HepG2 (cell line): ENCODE data around the gene LYSMD1. TPM values are rescaled to one million over a fixed set of nuclear protein-coding genes. Genes with fewer than 3 reads are reported as not detected.

Experiments used
- ATAC-seq: fragments of 200-7000 bp; cut with Tn5 transposase; 3 replicates; pipeline ENCODE4 v1.9.1; 2020; ENCODE audit warnings: mild to moderate bottlenecking, moderate library complexity
- BruUV-seq: library from RNA; stranded (reverse); fragments of 400-500 nt; replicated peaks from 2 replicates; lab custom pipeline; 2021; lab: Mats Ljungman, UMichigan
- CTCF ChIA-PET: fragments of 300-600 bp; formaldehyde crosslinking; extraction: SDS; loops from one replicate; lab custom pipeline; 2021; ENCODE audit warnings: low total read pairs, inconsistent platforms, low intra/inter-chr PET ratio; lab: Yijun Ruan, JAX
- POLR2A ChIA-PET: fragments of 350-600 bp; sonication (Branson Sonifier 250); formaldehyde crosslinking; loops from one replicate; lab custom pipeline; 2020; ENCODE audit warnings: antibody characterized with exemption, inconsistent platforms; lab: Yijun Ruan, JAX
- DNase-seq: peaks from one replicate; pipeline ENCODE4 v3.0.0-alpha.2; 2015; ENCODE audit warnings: low spot score
- FAIRE-seq: peaks from 3 replicates; lab custom pipeline; 2011; peaks lifted over from hg19 to GRCh38; lab: Jason Lieb, UNC
- H2AFZ ChIP-seq: one replicate; pipeline ENCODE4 v1.6.1; 2011; ENCODE audit warnings: low read length, inconsistent platforms
- H3K27ac ChIP-seq: fragments of 300-600 bp; 3 replicates; pipeline ENCODE4 v1.8.0; 2011; ENCODE audit warnings: mixed run types, mild to moderate bottlenecking, mixed read lengths, low read length, inconsistent platforms; ENCODE audit not compliant: insufficient read depth; ENCODE audit errors: extremely low read length
- H3K27me3 ChIP-seq, 2 experiments: fragments of 200-600 bp in 1 of 2; 2 replicates in 1 of 2; 3 replicates in 1 of 2; pipeline versions ENCODE4 v1.6.0 to v1.8.0; 2011; ENCODE audit warnings: low read length in 2 of 2, mild to moderate bottlenecking in 2 of 2, moderate library complexity in 2 of 2, inconsistent platforms in 1 of 2; ENCODE audit not compliant: insufficient read depth in 2 of 2, control insufficient read depth in 1 of 2
- H3K36me3 ChIP-seq, 2 experiments: fragments of 200-600 bp in 1 of 2; replicated peaks in 1 of 2; 2 replicates in 1 of 2; 3 replicates in 1 of 2; pipeline versions ENCODE4 v1.5.1 to v1.8.0; 2011; ENCODE audit warnings: low read length in 2 of 2, inconsistent platforms in 1 of 2; ENCODE audit not compliant: insufficient read depth in 2 of 2, control insufficient read depth in 1 of 2
- H3K4me1 ChIP-seq: 2 replicates; pipeline ENCODE4 v1.5.1; 2012; ENCODE audit warnings: low read length, inconsistent platforms; ENCODE audit not compliant: insufficient read depth
- H3K4me2 ChIP-seq: 2 replicates; pipeline ENCODE4 v1.6.0; 2011; ENCODE audit warnings: low read depth, low read length, inconsistent platforms
- H3K4me3 ChIP-seq, 3 experiments: fragments of 200-600 bp in 1 of 3; sonication (generic), shearing (Covaris generic) in 1 of 3; replicated peaks in 1 of 3; 2 replicates each; pipeline ENCODE4 v1.5.1; 2011 to 2016; ENCODE audit warnings: low read length in 3 of 3, inconsistent platforms in 2 of 3, low read depth in 2 of 3, mild to moderate bottlenecking in 2 of 3, control low read depth in 1 of 3, mixed read lengths in 1 of 3; ENCODE audit not compliant: insufficient read depth in 1 of 3
- H3K79me2 ChIP-seq: one replicate; pipeline ENCODE4 v1.6.1; 2011; ENCODE audit warnings: low read length, inconsistent platforms; ENCODE audit not compliant: insufficient read depth
- H3K9ac ChIP-seq: 2 replicates; pipeline ENCODE4 v1.6.0; 2011; ENCODE audit warnings: mild to moderate bottlenecking, low read depth, low read length, inconsistent platforms; ENCODE audit not compliant: insufficient read depth
- H3K9me3 ChIP-seq: 2 replicates; pipeline ENCODE4 v1.5.1; 2012; ENCODE audit warnings: mild to moderate bottlenecking, low read length
- H4K20me1 ChIP-seq: 2 replicates; pipeline ENCODE4 v1.6.0; 2011; ENCODE audit warnings: inconsistent platforms, mild to moderate bottlenecking, low read length, moderate library complexity; ENCODE audit not compliant: insufficient read depth
- ATF7 ChIP-seq, 2 experiments: fragments of 450-650 bp in 1 of 2; sonication (generic) in 1 of 2; formaldehyde crosslinking in 1 of 2; IDR thresholded peaks; 2 replicates each; pipeline versions ENCODE4 v1.4.0 to v1.6.1; 2016 to 2020; ENCODE audit warnings: antibody characterized with exemption in 1 of 2, mild to moderate bottlenecking in 1 of 2, missing genetic modification reagents in 1 of 2
- DZIP1 ChIP-seq: sonication (generic); formaldehyde crosslinking; IDR thresholded peaks from 2 replicates; pipeline ENCODE4 v1.5.0; 2020; ENCODE audit warnings: mild to moderate bottlenecking, missing genetic modification reagents
- HNRNPL ChIP-seq: fragments of 200-400 bp; formaldehyde crosslinking; IDR thresholded peaks from 2 replicates; pipeline ENCODE4 v1.6.1; 2017; ENCODE audit warnings: mild to moderate bottlenecking, low read depth, low read length
- SIX1 ChIP-seq: sonication (generic); formaldehyde crosslinking; IDR thresholded peaks from 2 replicates; pipeline ENCODE4 v1.4.0; 2020; ENCODE audit warnings: missing genetic modification reagents, borderline replicate concordance
- SMARCC2 ChIP-seq: fragments of 450-650 bp; IDR thresholded peaks from 2 replicates; pipeline ENCODE4 v1.6.1; 2017; ENCODE audit warnings: antibody characterized with exemption, mild to moderate bottlenecking
- TRAFD1 ChIP-seq: sonication (generic); formaldehyde crosslinking; IDR thresholded peaks from 2 replicates; pipeline ENCODE4 v1.5.1; 2020; ENCODE audit warnings: missing genetic modification reagents, mild to moderate bottlenecking, borderline replicate concordance
- ZBTB10 ChIP-seq: sonication (generic); formaldehyde crosslinking; IDR thresholded peaks from 2 replicates; pipeline ENCODE4 v1.4.0; 2020; ENCODE audit warnings: missing genetic modification reagents, borderline replicate concordance
- ZKSCAN8 ChIP-seq: IDR thresholded peaks from 2 replicates; pipeline ENCODE4 v1.6.1; 2016; ENCODE audit warnings: borderline replicate concordance, missing genetic modification reagents, missing compliant biosample characterization
- ZNF33B ChIP-seq: sonication (generic); formaldehyde crosslinking; IDR thresholded peaks from 2 replicates; pipeline ENCODE4 v1.5.1; 2020; ENCODE audit warnings: mild to moderate bottlenecking, missing genetic modification reagents
- ZNF484 ChIP-seq: sonication (generic); formaldehyde crosslinking; IDR thresholded peaks from 2 replicates; pipeline ENCODE4 v1.5.1; 2020; ENCODE audit warnings: mild to moderate bottlenecking, low read depth, missing genetic modification reagents, borderline replicate concordance
- ZNF546 ChIP-seq: sonication (generic); formaldehyde crosslinking; conservative IDR thresholded peaks from 2 replicates; pipeline ENCODE4 v1.8.1; 2023; ENCODE audit warnings: mild to moderate bottlenecking, missing genetic modification reagents
- ZNF709 ChIP-seq: sonication (generic); formaldehyde crosslinking; IDR thresholded peaks from 2 replicates; pipeline ENCODE4 v1.5.0; 2020; ENCODE audit warnings: mild to moderate bottlenecking, missing genetic modification reagents
- ZNF839 ChIP-seq: sonication (generic); formaldehyde crosslinking; IDR thresholded peaks from 2 replicates; pipeline ENCODE4 v1.4.0; 2020; ENCODE audit warnings: missing genetic modification reagents, mild to moderate bottlenecking, borderline replicate concordance
- WGBS: methylation state at CpG from one replicate; pipeline ENCODE4 v1.1.6; 2017; ENCODE audit warnings: low lambda C conversion rate; 5-methylcytosine and 5-hydroxymethylcytosine counted together
- in situ Hi-C: cut with HindIII; loops from 2 replicates; pipeline ENCODE4 v1.10.0; 2017; ENCODE audit warnings: low pct_unique_long_range_greater_than_20kb; ENCODE audit not compliant: extremely low pct_ligation_motif_present
- intact Hi-C: fragments of 100-400 bp; cut with micrococcal nuclease; formaldehyde crosslinking; loops from one replicate; pipeline ENCODE4 v1.10.0; 2022; ENCODE audit not compliant: unreplicated experiment
- polyA plus RNA-seq, 8 experiments: library from polyadenylated mRNA; depleted of rRNA in 3 of 8; stranded (reverse) in 7 of 8; unstranded in 1 of 8; fragments of >200 nt; fragmentation: Illumina TruSeq in 4 of 8; extraction: Trizol in 4 of 8; gene quantifications; 2 replicates each; pipeline versions ENCODE4 v1.2.1 to v1.2.3, GENCODE V29; 2011 to 2016; ENCODE audit warnings: low read depth in 4 of 8, missing spikeins in 1 of 8, mixed read lengths in 1 of 8; ENCODE audit not compliant: insufficient read depth in 1 of 8
- total RNA-seq, 5 experiments: library from RNA; depleted of rRNA; stranded (reverse); fragments of >200 nt; fragmentation: Illumina TruSeq; extraction: Trizol; gene quantifications; 2 replicates each; pipeline ENCODE4 v1.2.3, GENCODE V29; 2016; ENCODE audit warnings: low read depth in 1 of 5
- TF ChIP-seq, protein P1 (sequence below): sonication (generic); formaldehyde crosslinking; IDR thresholded peaks from 2 replicates; pipeline ENCODE4 v1.9.0; 2022; ENCODE audit warnings: missing genetic modification reagents, mild to moderate bottlenecking, borderline replicate concordance

LYSMD1 gene
- total and polyA plus RNA-seq, 2 of the 13 experiments (the other 11 are each of a cell fraction or from before 2014, with no cell fraction given) = 3.8 to 4.8 TPM

DNA sequence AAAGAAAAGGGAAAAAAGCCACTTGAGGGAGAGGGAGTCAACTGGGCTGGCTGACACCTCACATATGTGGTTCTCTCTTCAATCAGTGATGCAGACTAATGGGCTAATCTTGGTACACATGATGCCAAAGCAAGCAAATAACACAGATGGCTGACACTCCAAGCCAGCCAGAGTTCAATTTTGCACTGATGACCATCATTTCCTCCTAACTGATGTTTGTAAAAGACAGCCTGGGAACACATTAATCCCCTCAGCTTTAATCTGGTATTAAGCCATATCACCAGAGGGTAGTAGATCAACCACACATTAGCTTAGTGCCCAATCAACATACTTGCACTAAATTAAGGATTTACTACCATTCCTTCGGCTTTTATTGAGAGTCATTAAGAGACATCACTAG lies 21.5 kb upstream of the LYSMD1 start (continued):
- no peak for TF ChIP-seq ZNF484

DNA sequence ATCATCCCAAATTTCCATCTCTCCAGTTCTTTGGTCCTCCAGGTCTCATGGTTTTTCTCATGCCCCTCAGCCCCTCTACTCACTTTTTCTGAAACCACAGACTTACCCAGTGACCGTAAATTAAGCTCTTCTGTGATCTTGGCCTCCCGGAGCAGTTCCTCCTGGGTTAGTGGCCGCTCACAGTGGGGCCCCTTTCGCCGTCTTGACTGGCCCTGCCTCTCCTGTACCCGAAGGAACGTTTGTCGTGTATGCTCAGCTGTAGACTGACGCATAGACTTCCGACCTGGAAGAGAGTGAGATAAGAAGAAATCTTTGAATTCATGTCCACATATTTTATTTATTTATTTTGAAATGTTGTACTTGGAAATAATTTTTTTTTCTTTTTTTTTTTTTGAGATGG lies 18.5 kb upstream of the LYSMD1 start:
- no peaks in the 10 kb centered on the region for H4K20me1 ChIP-seq
- H3K4me3 ChIP-seq = no peak overlapping the region
- WGBS = 96% methylated on average over 10 of the region's 10 CpGs
- no peak for FAIRE-seq
- no TSS peak for BruUV-seq
- no peaks in the 10 kb centered on the region for H3K9me3 ChIP-seq
- H3K27ac ChIP-seq = no peak overlapping the region
- ATAC-seq = no peak
- ChIA-PET CTCF (no interaction called here), POLR2A (no interaction called here)
- H3K27me3 ChIP-seq = no peaks in the 10 kb centered on the region
- H3K79me2 ChIP-seq = peaks cover 10% of the 10 kb centered on the region
- no peak overlapping the region for H3K9ac ChIP-seq
- H3K36me3 ChIP-seq = peaks cover 11 to 43% of the 10 kb centered on the region in 2 experiments
- DNase-seq = no peak
- peaks cover 12% of the 10 kb centered on the region for H3K4me1 ChIP-seq
- intact Hi-C loops = no loop called here
- in situ Hi-C loops = no loop called here
- no peak overlapping the region for H2AFZ ChIP-seq
- no peak overlapping the region for H3K4me2 ChIP-seq
- TF ChIP-seq ZNF839 (CRISPR knock-in tag) = no peak
- no peak for TF ChIP-seq ZKSCAN8 (CRISPR knock-in tag)
- no peak for TF ChIP-seq ZNF33B (CRISPR knock-in tag)
- TF ChIP-seq, protein P1, sequence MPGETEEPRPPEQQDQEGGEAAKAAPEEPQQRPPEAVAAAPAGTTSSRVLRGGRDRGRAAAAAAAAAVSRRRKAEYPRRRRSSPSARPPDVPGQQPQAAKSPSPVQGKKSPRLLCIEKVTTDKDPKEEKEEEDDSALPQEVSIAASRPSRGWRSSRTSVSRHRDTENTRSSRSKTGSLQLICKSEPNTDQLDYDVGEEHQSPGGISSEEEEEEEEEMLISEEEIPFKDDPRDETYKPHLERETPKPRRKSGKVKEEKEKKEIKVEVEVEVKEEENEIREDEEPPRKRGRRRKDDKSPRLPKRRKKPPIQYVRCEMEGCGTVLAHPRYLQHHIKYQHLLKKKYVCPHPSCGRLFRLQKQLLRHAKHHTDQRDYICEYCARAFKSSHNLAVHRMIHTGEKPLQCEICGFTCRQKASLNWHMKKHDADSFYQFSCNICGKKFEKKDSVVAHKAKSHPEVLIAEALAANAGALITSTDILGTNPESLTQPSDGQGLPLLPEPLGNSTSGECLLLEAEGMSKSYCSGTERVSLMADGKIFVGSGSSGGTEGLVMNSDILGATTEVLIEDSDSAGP (CRISPR knock-in tag) = no peak
- no peak for TF ChIP-seq ATF7 (IDR thresholded peaks at IDR 0.05)
- TF ChIP-seq ATF7 (CRISPR knock-in tag; IDR thresholded peaks at IDR 0.05) = no peak
- TF ChIP-seq TRAFD1 = no peak
- no peak for TF ChIP-seq ZBTB10
- no peak for TF ChIP-seq SMARCC2
- no peak for TF ChIP-seq SIX1 (CRISPR knock-in tag)
- TF ChIP-seq HNRNPL = no peak
- TF ChIP-seq DZIP1 (CRISPR knock-in tag) = no peak
- no peak for TF ChIP-seq ZNF546 (CRISPR knock-in tag)
- TF ChIP-seq ZNF709 = no peak
